CD14-positive monocyte (primary cell): ENCODE results near the gene WEE1. TPM values are rescaled to one million over a fixed set of nuclear protein-coding genes. Genes with fewer than 3 reads are reported as not detected.
"Not testable (repeated sequence)": the region's sequence is repeated elsewhere in the genome, so short reads cannot be mapped to it uniquely, and the experiment has no call there.

Source experiments
- DNase-seq, 3 donors: peaks; one replicate each; pipeline ENCODE4 v3.0.0-alpha.2; 2011 to 2022
- H2AFZ ChIP-seq: 2 replicates; pipeline ENCODE4 v1.6.0; 2012; ENCODE audit warnings: mild to moderate bottlenecking, low read depth, low read length, inconsistent platforms; ENCODE audit not compliant: insufficient read depth, poor library complexity, severe bottlenecking
- H3K27ac ChIP-seq, 2 donors: 1 replicate in 1 of 2; 2 replicates in 1 of 2; pipeline ENCODE4 v1.5.1; 2012 to 2013; ENCODE audit warnings: low read length in 2 of 2, control low read depth in 1 of 2, inconsistent platforms in 1 of 2, low read depth in 1 of 2, mild to moderate bottlenecking in 1 of 2
- H3K27me3 ChIP-seq, 2 donors: one replicate each; pipeline versions ENCODE4 v1.6.0 to v1.6.1; 2011 to 2013; ENCODE audit warnings: low read length in 2 of 2; ENCODE audit not compliant: control insufficient read depth in 2 of 2, insufficient read depth in 2 of 2
- H3K36me3 ChIP-seq, 2 donors: replicated peaks in 1 of 2; 1 replicate in 1 of 2; 2 replicates in 1 of 2; pipeline versions ENCODE4 v1.5.1 to v1.6.1; 2012 to 2013; ENCODE audit warnings: low read length in 2 of 2, control low read depth in 1 of 2, inconsistent platforms in 1 of 2, mild to moderate bottlenecking in 1 of 2; ENCODE audit not compliant: insufficient read depth in 2 of 2, control insufficient read depth in 1 of 2
- H3K4me1 ChIP-seq, 2 donors: 1 replicate in 1 of 2; 2 replicates in 1 of 2; pipeline versions ENCODE4 v1.5.1 to v1.6.1; 2012 to 2013; ENCODE audit warnings: low read length in 2 of 2, control low read depth in 1 of 2, inconsistent platforms in 1 of 2, mild to moderate bottlenecking in 1 of 2, moderate library complexity in 1 of 2; ENCODE audit not compliant: insufficient read depth in 2 of 2, control insufficient read depth in 1 of 2
- H3K4me2 ChIP-seq: replicated peaks from 2 replicates; pipeline ENCODE3; 2012; ENCODE audit warnings: low read length, moderate library complexity, mild to moderate bottlenecking; ENCODE audit not compliant: poor library complexity, severe bottlenecking; ENCODE audit errors: extremely low read depth
- H3K4me3 ChIP-seq, 3 experiments: fragments of 200-600 bp in 1 of 3; sonication (generic) in 1 of 3; replicated peaks in 1 of 3; 1 replicate in 2 of 3; 2 replicates in 1 of 3; pipeline ENCODE4 v1.5.1; 2011 to 2013; ENCODE audit warnings: low read length in 3 of 3, mild to moderate bottlenecking in 3 of 3, control low read depth in 2 of 3, low read depth in 2 of 3, inconsistent platforms in 1 of 3, moderate library complexity in 1 of 3
- H3K79me2 ChIP-seq: 2 replicates; pipeline ENCODE4 v1.6.0; 2012; ENCODE audit warnings: mild to moderate bottlenecking, control low read depth, inconsistent platforms, low read length, moderate library complexity; ENCODE audit not compliant: insufficient read depth
- H3K9ac ChIP-seq: 2 replicates; pipeline ENCODE4 v1.6.0; 2017; ENCODE audit warnings: low read length, mild to moderate bottlenecking; ENCODE audit not compliant: insufficient read depth, poor library complexity, severe bottlenecking
- H3K9me3 ChIP-seq, 2 donors: replicated peaks in 1 of 2; 1 replicate in 1 of 2; 2 replicates in 1 of 2; pipeline versions ENCODE4 v1.5.1 to v1.6.1; 2012 to 2013; ENCODE audit warnings: low read length in 2 of 2, control low read depth in 1 of 2; ENCODE audit not compliant: control insufficient read depth in 1 of 2, insufficient read depth in 1 of 2
- H4K20me1 ChIP-seq: 2 replicates; pipeline ENCODE4 v1.6.0; 2012; ENCODE audit warnings: mild to moderate bottlenecking, low read length, control low read depth, moderate library complexity; ENCODE audit not compliant: insufficient read depth
- H3K27ac Mint-ChIP-seq, 7 donors: one replicate each; pipeline ENCODE4 v1.8.0; 2020; ENCODE audit warnings: mild to moderate bottlenecking in 7 of 7, mixed read lengths in 7 of 7, moderate library complexity in 6 of 7, inconsistent platforms in 2 of 7
- H3K27me3 Mint-ChIP-seq, 3 donors: one replicate each; pipeline ENCODE4 v1.8.0; 2021 to 2022; ENCODE audit warnings: low read depth in 3 of 3, mild to moderate bottlenecking in 3 of 3, mixed read lengths in 3 of 3, moderate library complexity in 3 of 3, inconsistent platforms in 1 of 3
- H3K36me3 Mint-ChIP-seq, 2 donors: one replicate each; pipeline ENCODE4 v1.8.0; 2020; ENCODE audit warnings: mixed read lengths in 2 of 2, inconsistent platforms in 1 of 2, mild to moderate bottlenecking in 1 of 2
- H3K4me1 Mint-ChIP-seq: one replicate; pipeline ENCODE4 v1.8.0; 2020; ENCODE audit warnings: mild to moderate bottlenecking, mixed read lengths
- H3K4me3 Mint-ChIP-seq, 2 donors: one replicate each; pipeline ENCODE4 v1.8.0; 2020; ENCODE audit warnings: mild to moderate bottlenecking in 2 of 2, mixed read lengths in 2 of 2, moderate library complexity in 1 of 2
- H3K9me3 Mint-ChIP-seq, 7 donors: one replicate each; pipeline ENCODE4 v1.8.0; 2020 to 2022; ENCODE audit warnings: mixed read lengths in 7 of 7, mild to moderate bottlenecking in 6 of 7, moderate library complexity in 6 of 7, inconsistent platforms in 2 of 7
- CTCF ChIP-seq: fragments of 200-600 bp; IDR thresholded peaks from one replicate; pipeline ENCODE4 v1.8.0; 2022; ENCODE audit warnings: antibody characterized with exemption, mild to moderate bottlenecking
- whole genome bisulfite sequencing: methylation state at CpG from one replicate; pipeline ENCODE4 v1.1.5; 2013; ENCODE audit warnings: missing lambda C conversion rate; ENCODE audit not compliant: insufficient coverage; 5-methylcytosine and 5-hydroxymethylcytosine counted together
- intact Hi-C, 2 donors: fragments of 100-400 bp; cut with micrococcal nuclease; formaldehyde crosslinking; loops; one replicate each; pipeline versions ENCODE4 v1.15.0 to v1.15.1; 2023
- polyA plus RNA-seq, 3 donors: library from polyadenylated mRNA; depleted of rRNA in 1 of 3; unstranded in 2 of 3; stranded (reverse) in 1 of 3; fragments of 300-500 nt in 2 of 3; fragments of >200 nt in 1 of 3; fragmentation: Illumina TruSeq in 2 of 3; gene quantifications; 1 replicate in 2 of 3; 2 replicates in 1 of 3; pipeline ENCODE4 v1.2.3, GENCODE V29; 2012 to 2021

The WEE1 gene
- polyA plus RNA-seq, 3 donors = 0.05 to 0.41 (median 0.22) TPM

- H2AFZ ChIP-seq = no peak overlapping the region
- Mint-ChIP-seq H3K27ac (no peak overlapping the region), H3K4me1 (peaks cover 10% of the 10 kb centered on the region), H3K9me3 (peaks cover 0 to 3% (median 0%) of the 10 kb centered on the region in 7 donors), H3K27me3 (peaks cover 0 to 2% (median 2%) of the 10 kb centered on the region in 3 donors), H3K4me3 (no peak overlapping the region), H3K36me3 (peaks cover 3 to 5% of the 10 kb centered on the region in 2 donors)
- no peak overlapping the region for H3K4me2 ChIP-seq
- intact Hi-C loops = loop anchor here (5.0 to 10.0 kb wide), 3 partner anchors 34 to 206 kb away; partner anchors contain the start of gene WEE1 (in 1 of the 2)
- H3K4me1 ChIP-seq = peaks cover 8 to 11% of the 10 kb centered on the region in 2 donors
- DNase-seq = no peak
- H3K9ac ChIP-seq = no peak overlapping the region
- H3K9me3 ChIP-seq = no peaks in the 10 kb centered on the region
- H4K20me1 ChIP-seq = no peaks in the 10 kb centered on the region
- H3K4me3 ChIP-seq = no peak overlapping the region
- no peaks in the 10 kb centered on the region for H3K36me3 ChIP-seq
- no CpG with 5 or more reads among the region's 2 CpGs for WGBS
- no peaks in the 10 kb centered on the region for H3K79me2 ChIP-seq
- no peak overlapping the region for H3K27ac ChIP-seq
- no peak for TF ChIP-seq CTCF
- H3K27me3 ChIP-seq = no peaks in the 10 kb centered on the region
These were observed 34.9 kb upstream of the WEE1 start for GRCh38 chr11:9538548-9538947.

DNA sequence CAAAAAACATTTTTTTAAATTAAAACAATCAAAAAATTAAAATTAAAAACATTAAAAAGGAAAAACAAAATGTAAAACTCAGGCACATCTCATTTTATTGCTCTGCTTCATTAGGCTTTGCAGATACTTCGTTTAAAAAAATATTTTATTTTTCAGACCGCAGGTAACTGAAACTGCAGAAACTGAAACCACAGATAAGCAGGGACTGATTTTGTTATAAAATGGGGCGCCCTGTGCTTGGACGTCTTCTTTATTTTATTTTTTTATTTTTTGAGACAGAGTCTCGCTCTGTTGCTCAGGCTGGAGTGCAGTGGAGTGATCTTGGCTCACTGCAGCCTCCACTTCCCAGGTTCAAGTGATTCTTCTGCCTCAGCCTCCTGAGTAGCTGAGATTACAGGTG, 24.3 kb upstream of the WEE1 start:
- H3K36me3 ChIP-seq, H3K4me3 Mint-ChIP-seq, H3K4me1 ChIP-seq, H4K20me1 ChIP-seq, H3K4me2 ChIP-seq, H3K9ac ChIP-seq, H3K27ac ChIP-seq, DNase-seq, H3K4me3 ChIP-seq, H3K79me2 ChIP-seq, H3K27me3 Mint-ChIP-seq, H3K9me3 ChIP-seq, H3K27me3 ChIP-seq, intact Hi-C loops, H3K27ac Mint-ChIP-seq, H3K4me1 Mint-ChIP-seq, H2AFZ ChIP-seq: not testable (repeated sequence)
- Mint-ChIP-seq H3K9me3 (peaks cover 5 to 13% (median 9%) of the 10 kb centered on the region in 7 donors), H3K36me3 (peaks cover 15 to 17% of the 10 kb centered on the region in 2 donors)
- 100% methylated on average over 1 of the region's 5 CpGs for WGBS
